Stimulated activated CD4-positive, alpha-beta T cell treated with anti-CD3 and anti-CD28 coated beads, TNF-alpha, amount 100 ng/mL, for 48 hours (primary cell): ENCODE data around the gene KCTD6.
A peak's percentile ranks its signal among the peaks of the same experiment; 100 is the strongest.

Experiments used
- DNase-seq, 3 donors: peaks; one replicate each; pipeline ENCODE4 v3.0.0-alpha.2; 2020; ENCODE audit warnings: low read depth in 3 of 3

The KCTD6 gene

DNA sequence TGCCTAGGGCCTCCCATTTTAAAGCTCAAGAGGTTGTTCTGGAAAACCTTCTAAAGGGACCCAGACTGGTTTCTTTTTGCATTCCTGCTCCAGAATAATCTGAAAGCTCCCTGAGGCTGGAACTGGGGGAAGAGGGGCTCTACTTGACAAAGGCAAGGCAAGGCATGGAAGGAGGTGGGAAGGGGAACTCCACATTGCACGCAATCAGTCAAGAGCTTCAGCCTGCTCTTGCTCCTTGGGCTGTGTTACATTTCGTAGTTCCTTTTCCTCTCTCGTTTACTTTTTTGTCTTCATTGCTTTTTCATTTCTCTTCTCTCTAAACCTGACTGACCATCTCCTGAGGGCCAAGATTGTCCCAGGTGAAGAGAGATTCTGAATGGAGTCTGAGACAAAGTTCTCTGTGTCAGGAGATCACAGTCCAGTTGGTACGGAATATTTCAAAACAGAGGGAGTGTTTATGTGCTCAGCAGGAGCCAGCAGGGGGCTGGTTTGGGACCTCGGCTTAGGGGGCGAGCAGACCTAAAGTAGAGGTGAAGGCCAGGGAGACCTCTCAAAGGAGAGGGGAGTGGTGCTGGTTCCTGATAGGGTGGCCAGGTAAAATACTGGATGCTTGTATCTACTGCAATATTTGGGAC, 6.0 kb upstream of the KCTD6 start:
- no peak for DNase-seq

- no peak for DNase-seq
Observed at GRCh38 chr3:58487140-58487886, 4.6 kb upstream of the KCTD6 start.

- DNase-seq: no peak
Observed at GRCh38 chr3:58488967-58489366, 2.9 kb upstream of the KCTD6 start.

- no peak for DNase-seq
Observed at GRCh38 chr3:58490860-58491501, 915 bp upstream of the KCTD6 start.

DNA sequence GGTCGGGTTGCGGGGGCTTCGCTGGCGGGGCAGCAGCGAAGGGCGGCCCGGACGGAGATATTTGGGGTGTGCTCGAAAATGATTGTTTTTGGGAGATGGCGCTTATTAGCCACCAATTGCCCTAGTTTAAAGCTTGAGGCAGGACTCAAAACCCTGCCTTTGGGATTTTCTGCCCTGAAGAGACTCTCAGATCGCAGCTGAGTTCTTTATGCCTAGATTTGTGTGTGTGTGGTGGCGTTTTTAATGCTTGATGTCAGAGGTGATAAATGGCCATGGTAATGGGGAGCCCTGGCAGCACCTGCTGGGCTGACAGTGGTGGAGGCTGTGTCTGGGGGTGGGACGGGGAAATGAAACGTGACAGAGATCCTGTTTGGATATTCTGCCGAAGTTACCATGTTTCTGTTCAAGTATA, 604 bp downstream of the KCTD6 start:
- DNase-seq: peak in 1 of 3 donors; percentile 22

GRCh38 chr3:58494107-58494506, 2.2 kb downstream of the KCTD6 start:
- DNase-seq: no peak

- no peak for DNase-seq
Observed at GRCh38 chr3:58495101-58495500, 3.2 kb downstream of the KCTD6 start.

DNA sequence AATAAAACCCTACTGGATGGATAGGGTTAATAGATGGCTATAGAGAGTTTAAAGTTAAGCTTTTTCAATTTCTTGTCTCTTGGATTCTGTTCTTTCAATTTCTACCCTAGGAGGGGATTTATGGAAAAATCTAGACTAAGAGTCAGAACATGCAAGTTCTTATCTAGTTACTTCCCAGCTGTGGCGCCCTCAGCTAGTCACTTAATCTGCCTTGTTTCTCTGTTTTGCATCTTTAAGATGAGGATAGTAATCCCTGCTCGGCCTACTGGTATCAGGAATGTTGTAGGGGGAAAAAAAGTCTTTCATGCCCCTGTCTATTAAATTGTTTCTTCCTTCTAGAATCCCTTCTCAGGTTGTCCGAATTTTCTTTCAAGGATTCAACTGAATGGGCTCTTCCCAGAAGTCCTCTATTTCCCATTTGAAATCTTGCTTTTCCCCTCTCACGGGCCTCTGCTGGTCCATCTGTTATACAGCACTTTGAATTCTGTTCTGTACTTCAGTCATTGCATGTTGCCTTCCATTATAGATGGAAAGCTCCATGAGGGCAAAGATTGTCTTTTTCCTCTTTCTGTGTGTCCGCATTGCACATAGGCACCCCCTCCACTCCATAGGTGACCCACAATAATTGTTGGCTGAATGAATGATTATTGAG, 4.4 kb downstream of the KCTD6 start:
- no peak for DNase-seq

GRCh38 chr3:58497097-58497496, 5.2 kb downstream of the KCTD6 start:
- DNase-seq: no peak

DNA sequence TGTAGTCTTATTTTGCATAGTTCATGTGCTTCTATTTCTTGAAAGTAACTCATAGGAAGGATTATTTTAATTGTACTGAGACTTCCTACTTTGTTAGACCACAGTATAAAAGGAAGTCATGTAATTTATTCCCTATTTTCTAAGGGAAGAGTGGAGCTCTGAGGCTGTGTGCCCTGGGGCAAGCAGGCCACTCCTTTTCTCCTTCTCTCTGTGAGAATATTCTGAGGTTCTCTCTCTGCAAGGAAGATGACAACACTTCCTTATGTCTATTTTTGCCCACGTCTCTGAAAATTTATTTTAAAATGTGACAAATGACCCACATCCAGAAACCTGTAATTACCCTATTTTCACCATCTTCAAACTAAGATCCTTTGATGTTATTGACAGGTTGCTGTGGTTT, 11.0 kb downstream of the KCTD6 start:
- DNase-seq: no peak

DNA sequence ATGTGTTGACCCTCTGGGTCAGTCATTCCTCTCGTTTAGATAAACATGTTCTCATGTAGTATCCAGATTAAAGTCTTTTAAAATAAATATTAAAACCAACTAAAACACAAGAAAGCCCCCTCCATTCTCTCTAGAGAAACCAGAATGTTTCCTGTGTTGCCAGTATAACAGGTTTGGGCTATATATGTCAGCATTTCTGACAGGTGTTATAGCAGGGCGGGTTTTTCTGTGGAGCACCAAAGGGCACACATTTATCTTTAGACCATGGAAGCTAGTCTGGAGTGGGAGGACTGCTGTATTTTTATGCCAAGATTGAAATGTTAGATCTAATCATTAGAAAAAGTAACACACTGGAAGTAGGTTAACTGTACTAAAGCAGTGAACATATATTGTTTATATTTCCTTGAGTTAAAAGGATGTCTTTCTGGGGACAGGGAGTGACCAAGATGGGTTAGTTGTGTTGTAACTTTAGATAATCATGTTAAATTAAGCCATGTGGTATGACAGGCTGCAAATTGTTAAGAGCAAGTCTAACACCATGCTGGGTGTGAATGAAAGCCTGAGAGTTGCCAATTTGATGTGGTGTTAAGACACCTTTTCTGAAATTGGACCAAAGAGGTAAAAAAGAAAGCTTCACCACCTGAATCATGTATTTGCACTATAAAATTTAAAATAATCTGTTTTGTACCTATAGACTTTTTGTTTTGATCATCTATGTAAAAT, 15.6 kb downstream of the KCTD6 start:
- DNase-seq: no peak

GRCh38 chr3:58508437-58508836, 16.5 kb downstream of the KCTD6 start:
- no peak for DNase-seq

- no peak for DNase-seq
Observed at GRCh38 chr3:58514405-58514804, 22.5 kb downstream of the KCTD6 start.

- DNase-seq: no peak
Observed at GRCh38 chr3:58518291-58518789, 26.4 kb downstream of the KCTD6 start.

GRCh38 chr3:58519668-58520402, 27.9 kb downstream of the KCTD6 start:
- no peak for DNase-seq

DNA sequence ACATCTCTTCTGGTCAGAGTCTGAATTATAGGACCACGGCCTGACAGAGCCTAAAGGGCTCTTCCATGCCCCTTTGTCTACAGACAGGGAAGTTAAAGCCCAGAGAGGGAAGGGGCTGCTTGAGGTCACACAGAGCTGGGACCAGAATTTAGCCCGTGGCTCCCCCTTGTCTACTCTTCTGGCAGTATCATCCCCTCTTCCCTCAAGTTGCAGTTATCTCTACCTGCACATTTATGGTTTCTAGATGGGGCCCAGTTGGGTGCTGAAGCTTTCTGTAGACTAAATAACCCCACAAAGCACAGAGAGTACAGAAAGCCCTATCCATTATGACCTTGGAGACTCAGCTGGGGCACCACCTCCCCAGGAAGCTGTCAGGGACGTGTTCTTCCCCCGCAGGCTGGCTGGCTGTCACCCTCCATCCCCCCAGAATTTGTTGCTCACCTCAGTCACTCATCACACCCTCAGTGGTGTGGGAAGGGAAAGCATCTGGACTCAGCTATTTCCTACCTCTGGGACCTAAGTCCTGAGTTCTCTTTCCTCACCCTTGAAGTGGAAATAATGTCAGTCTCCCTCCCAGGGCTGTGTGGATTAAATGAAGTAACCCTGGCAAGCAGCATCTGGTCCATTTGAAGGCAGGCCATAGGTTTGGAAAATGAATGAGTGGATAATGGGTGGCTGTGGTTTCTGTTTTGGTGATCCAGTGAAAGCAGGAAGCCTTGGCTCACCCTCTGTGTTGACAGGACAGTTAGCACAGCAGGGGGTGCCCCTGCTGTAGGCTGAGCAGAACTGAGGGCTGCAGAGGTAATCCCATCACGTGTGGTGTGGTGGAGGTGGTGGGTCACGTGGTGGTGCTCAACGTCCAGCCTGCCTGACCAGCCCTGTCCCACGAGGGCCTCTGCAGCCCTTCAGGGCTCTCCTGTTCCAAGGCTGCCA, 28.8 kb downstream of the KCTD6 start:
- DNase-seq: no peak

- DNase-seq: no peak
Observed at GRCh38 chr3:58521336-58521670, 29.4 kb downstream of the KCTD6 start.

DNA sequence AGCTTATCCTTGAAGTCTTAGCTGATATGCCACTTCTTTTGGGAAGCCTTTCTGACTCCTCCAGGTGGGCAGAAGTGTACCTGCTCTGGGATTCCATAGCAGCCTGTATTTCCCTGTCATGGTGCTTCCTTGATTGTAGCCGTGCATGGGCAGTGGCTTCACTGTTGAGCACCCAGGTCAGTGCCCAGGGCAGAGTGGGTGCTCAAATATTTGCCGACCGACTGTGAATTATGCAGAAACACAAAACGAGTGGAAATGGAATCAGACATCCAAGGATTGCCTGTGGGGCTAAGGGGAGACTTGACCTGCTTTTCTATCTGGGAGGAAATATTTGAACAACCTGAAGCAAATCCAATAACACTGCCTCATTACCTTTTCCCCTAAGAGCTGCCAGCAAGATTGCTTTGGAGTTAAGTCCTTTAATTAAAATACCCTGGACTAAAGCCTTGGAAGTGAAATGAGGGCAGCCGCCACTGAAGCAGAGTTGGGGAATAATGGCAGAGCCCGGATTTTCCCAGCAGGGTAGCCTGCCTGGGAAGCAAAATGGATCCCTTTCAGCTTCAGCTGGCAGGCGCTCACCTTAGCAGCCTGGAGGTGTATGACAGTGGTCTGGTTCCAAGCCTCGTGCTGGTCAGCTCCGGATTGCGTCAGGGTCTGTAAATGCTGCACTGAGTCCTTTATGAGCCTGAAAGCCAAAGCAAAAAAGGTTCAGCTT, 30.2 kb downstream of the KCTD6 start:
- DNase-seq: no peak

GRCh38 chr3:58522759-58523425, 31.0 kb downstream of the KCTD6 start:
- no peak for DNase-seq
